ENCODE measurements around the gene ZBTB45.
"Not testable (repeated sequence)": the region's sequence is repeated elsewhere in the genome, so short reads cannot be mapped to it uniquely, and the experiment has no call there.

ZBTB45 gene

DNA sequence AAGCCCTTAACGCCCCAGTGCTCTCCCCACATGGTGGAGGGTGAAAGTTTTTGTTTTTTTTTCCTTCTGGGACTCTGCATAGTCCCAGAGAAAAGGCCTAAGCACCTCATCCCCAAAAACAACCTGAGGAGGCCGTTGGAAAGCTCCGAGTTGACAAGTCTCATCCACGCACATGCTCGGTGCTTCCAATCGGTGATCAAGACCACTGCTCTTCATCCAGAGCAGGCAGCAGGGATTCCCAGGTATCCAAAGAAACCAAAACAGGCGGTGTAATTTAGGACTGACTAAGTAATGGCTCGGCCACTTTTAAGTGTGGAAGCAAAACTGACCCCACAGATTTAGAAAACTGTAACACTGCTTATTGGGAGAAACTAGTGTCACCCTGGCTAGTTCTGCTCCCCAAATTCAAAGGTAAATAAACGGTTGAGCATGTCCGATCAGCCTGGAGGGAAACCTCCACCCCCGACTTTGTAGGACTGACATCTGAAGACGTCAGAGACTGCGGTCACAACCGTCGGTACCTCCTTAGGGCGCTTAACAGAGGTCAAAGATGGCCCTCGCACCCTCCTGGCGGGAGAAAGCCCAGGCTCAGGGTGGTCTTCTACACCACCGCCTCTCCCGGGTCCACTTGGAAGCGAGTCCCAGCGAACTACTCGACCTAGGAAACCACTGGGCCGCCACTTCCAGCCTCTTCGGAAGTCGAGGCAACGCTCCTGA lies 44.5 kb downstream of the ZBTB45 start:
- no peak for DNase-seq

DNA sequence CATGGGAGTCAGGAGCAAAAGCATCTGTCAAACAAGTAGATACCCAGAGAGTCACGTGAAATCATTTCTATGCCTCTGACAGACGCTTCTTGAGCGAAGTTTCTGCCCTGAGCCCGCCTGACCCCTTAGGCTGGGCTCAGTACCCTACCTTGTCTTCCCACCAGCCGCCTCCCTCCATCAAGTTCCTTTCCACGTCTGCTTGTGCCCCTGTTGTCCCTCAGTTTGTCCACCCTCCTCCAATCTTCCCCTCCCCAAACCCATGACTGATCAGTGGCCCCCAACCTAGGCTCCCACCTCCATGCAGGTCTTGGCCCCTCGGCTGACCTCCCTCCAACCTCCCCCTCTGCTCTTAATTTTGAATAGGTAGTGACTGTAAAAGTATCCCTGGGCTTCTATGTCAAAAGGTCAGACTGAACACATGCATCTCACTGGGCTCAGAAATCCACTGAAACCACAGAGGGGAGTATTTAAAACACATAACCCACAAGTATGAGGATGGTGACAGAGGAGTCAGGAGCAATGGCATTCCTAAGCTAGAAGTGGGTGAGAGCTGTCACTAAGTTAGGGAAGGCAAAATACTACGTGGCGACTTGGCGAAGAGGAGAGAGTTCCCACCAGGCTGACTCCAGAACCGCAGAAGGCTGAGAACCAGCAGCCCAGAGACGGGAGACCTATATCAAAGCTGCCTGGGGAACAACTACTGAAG lies 45.2 kb downstream of the ZBTB45 start:
- no peak for DNase-seq

- no peak for DNase-seq
Observed at GRCh38 chr19:58473775-58474174, 45.8 kb downstream of the ZBTB45 start.

- no peak for DNase-seq
Observed at GRCh38 chr19:58471736-58472135, 47.9 kb downstream of the ZBTB45 start.

- DNase-seq, result not testable (repeated sequence)
Observed at GRCh38 chr19:58470837-58471543, 48.6 kb downstream of the ZBTB45 start.

DNA sequence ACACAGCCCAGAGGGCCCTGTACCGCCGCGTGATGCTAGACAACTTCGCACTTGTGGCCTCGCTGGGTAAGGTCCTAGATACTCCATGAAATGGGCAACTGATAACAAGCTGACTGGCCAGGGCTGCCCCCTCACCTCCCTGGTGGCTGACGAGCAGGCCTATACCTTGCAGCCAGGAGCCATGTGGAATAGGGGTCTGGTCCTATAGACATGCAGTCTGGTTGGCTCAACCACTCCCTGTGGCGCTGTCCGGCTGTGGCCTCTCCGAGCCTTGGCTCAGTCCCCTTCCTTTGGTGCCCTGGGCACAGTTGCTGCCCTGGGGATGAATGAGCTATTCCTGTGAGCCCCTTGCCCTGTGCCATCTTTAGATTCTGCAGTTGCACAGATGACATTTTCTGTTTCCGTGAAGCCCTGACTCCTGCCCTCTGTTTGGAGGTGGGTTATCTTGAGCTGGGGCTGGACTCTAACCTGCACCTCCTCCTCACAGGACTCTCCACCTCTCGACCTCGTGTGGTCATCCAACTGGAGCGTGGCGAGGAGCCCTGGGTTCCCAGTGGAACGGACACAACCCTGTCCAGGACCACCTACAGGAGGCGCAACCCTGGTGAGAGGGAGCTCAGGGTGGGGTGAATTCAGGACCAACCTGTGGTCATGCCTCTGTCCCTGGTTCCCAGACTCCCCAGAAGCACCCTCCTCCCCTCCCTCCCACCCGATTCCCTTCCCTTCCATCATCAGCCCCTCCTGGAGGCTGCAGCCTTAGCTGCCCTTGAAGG lies 50.2 kb downstream of the ZBTB45 start:
- no peak for DNase-seq

- DNase-seq, result no peak
Observed at GRCh38 chr19:58468216-58468839, 51.3 kb downstream of the ZBTB45 start.

- DNase-seq, result peak; percentile 98 to 99
Observed at GRCh38 chr19:58466760-58467589, 52.6 kb downstream of the ZBTB45 start, which contains the start of gene ZNF324. Gene ZNF324, plus strand, starts transcription at chr19:58467080. Its CDS starts 2,106 bp downstream, at chr19:58469186.

- DNase-seq, result no peak
Observed at GRCh38 chr19:58466089-58466759, 53.4 kb downstream of the ZBTB45 start.

All from stimulated activated CD4-positive, alpha-beta T cell treated with anti-CD3 and anti-CD28 coated beads, Interleukin-2, amount 100 ng/mL, for 24 hours (primary cell).